HT-29 (cell line): Measurements from ENCODE around the gene FARP1. TPM values are rescaled to one million over a fixed set of nuclear protein-coding genes. Genes with fewer than 3 reads are reported as not detected.

Source experiments
- DNase-seq: peaks from one replicate; pipeline ENCODE4 v3.0.0-alpha.2; 2015; ENCODE audit warnings: low spot score
- total RNA-seq: library from RNA; depleted of rRNA; stranded (reverse); fragments of >200 nt; shearing (Covaris generic); gene quantifications from 2 replicates; pipeline ENCODE4 v1.2.3, GENCODE V29; 2014

FARP1 gene
- total RNA-seq, 1 experiment from 2014 or later = 49.0 TPM

DNA sequence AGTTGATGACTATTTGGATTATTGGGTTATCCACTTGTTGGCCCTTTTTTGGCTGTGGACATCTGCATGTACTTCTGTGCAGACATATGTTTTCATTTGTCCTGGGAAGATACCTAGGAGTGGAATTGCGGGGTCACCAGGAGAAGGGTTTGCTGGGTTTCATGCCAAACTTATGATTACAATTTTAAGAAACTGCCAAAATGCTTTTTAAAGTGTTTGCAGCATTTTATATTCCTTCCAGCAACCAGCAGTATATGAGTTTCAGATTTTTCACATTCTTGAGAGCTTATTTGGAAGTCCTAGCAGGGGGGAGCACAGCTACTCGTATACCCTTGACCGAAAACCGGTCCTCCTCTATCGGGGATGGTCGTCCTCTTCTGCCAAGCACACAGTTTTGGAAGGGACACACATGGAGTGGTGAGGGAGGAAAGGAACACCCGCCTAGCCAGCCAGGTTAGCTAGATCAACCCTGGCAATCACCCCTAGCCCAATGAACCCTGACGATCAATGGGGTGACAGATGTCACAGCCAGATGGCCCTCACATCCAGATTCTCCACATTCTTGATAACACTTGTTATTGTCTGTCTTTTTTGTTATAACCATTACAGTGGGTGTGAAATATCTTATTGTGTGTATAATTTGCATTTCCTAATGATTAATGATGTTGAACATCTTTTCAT, 60.9 kb downstream of the FARP1 start:
- DNase-seq = no peak

DNA sequence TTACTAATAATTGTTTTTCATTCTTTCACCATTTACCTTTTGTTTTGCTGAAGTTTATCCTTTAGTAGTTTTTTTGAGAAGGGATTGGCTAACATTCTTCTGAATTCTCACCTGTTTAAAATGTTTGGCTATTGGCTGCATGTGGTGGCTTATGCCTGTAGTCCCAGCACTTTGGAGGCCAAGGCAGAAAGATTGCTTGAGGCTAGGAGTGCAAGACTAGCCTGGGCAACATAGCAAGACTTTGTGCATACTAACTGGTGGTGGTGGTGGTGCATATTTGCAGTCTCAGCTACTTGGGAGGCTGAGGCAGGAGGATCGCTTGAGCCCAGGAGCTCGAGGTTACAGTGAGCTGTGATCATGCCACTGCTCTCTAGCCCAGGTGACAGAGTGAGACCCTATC, 61.7 kb downstream of the FARP1 start:
- DNase-seq = no peak

DNA sequence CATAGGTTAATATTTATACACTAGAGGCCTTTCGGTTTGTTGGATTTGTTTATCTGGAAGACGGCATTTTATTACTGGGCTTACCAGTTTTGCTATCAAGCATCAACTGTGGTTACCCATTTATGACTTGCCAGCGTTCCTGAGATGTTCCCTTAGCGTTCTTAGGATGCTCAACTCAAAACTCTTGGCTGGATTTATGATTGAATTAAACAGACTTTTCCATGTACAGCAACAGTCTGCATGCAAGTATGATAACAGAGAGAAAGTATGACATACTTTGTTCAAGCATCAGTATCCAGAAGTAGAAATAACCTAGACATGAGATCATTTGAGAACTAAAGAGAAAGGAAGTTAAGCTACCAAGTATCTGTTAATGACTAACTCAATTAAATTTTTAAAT, 64.1 kb downstream of the FARP1 start:
- DNase-seq = peak; percentile 83

DNA sequence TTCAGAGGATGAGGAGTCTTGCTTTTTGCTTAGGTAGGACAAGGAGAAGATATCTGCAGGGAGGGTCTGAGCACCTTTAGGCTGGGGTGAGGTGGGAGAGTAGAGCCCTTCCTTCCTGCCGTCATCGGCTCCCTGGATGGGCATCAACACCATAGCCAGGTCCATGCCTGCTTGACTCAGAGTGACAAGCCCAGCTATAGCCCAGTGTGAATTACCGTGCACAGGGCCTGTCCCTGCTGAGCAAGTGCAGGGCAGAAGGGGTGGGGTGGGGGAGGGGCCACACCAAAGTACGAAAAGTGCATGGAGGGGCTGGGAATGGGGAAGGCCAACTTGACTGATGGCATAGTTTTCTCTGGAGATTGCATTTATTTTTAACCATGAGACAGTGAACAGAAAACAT, 64.5 kb downstream of the FARP1 start:
- DNase-seq = no peak

DNA sequence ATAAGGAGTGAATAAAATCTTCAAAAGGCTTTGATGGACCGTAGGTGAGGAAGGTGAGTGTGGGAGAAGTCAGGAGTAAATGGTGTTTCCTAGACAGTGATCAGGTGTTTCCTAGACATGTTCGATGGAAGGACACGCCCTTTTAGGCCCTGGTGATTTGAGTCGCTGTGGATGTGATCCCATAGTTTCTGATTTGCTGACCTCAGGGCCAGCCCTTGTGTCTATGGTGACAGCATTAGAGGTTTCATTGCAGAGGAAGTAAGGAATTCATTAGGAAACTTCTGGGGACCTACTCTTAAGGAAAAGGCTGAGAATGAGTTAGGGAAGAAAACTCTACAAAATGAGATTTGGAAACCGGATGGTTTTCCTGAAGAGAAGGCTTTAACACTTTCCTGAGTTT, 65.7 kb downstream of the FARP1 start:
- DNase-seq = no peak

DNA sequence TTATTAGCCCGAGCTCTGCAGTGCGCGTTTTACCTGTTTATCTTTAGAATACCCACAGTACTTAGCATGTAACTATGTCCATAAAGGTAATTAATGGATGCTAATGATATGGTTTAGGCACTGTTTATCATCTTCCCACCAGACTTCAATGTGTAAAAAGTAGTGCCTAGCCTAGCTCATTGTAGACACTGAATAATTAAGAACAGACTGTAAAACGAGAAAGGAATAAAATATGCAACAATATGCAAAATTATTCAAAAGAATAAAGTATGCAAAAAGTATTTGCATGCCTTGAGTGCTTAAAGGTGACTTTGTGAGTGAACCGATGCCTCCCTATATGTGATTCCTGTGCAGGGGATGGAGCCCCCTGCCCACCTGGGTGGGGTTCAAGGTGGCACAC, 69.9 kb downstream of the FARP1 start:
- no peak for DNase-seq

DNA sequence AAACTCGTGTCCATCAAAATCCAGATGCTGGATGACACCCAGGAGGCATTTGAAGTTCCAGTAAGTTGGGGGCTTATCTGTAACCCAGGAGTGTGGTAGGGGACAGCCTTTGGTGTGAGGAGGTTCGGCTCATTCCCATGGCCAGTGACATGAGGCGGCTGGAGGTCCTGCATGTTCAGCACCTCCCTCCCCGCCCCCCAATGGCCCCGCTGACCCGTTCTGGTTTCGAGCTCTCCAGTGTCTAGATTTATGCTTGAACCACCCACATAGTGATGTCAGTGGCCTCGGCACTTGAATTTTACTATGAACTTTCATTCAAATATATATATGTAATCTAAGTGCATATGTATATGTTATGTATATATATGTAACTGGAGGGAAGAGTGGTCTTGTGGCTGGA, 70.5 kb downstream of the FARP1 start:
- no peak for DNase-seq

DNA sequence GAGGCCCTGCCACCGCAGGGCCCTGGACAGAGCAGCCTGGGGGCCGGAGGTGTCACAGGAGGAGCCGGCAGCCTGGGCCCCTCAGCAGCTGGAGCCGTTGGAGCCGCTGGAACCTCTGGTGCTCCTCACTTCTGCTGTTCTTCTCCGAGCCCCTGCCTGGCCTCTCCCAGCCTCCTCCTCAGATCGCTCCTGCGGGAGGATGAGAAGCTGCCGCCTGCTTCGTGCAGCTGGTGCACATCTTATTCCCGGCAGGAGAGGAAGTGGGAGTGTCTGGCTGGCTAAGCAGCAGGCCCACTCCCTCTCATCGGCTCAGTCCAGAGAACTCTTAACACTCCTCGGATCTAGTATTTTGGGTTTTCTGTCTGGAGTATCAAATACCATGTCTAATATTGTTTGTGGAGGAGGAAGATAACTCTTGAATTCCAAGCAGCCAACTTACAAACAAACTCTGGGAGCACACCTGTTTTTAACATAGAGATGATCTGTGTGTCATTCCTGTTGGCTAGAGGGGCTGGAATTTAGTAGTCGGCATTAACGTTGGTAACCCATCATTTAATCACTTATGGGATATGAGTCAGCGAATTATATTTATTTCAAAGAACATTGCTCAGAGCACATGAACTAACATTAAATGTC, 71.2 kb downstream of the FARP1 start:
- DNase-seq = no peak

DNA sequence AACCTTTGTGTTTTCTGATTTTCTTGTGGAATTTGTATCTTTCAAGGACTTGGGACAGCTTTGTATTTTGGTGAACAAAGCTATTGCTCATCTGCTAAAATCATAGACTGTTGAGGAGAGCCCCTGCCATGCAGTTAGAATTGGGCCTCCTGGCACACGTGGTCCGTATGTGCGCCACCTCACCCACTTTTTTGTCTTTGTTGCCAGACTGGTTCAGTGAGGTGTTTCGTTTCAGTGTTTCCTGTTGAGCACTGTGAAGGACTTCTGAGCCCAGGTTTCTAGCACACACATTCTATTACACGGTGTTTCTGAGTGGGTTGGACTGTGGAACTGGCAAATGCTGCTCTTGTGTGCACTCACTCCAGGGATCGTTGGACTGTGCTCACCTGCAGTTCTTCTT, 71.8 kb downstream of the FARP1 start:
- peak; percentile 96 for DNase-seq

DNA sequence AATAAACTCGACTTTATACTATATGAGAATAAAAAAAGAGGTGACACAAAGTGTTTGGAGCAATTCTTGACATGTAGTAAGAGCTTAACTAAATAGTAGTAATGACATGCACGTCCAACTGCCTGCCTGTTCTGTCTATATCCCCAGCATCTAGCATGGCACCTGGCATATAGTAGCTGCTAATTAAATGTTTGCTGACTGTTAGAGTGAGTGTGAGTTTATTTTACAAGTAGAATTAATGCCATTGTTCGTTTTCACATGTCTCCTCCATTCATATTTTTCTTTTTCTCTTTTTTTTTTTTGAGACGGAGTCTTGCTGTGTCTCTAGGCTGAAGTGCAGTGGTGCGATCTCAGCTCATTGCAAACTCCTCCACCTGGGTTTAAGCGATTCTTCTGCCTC, 72.6 kb downstream of the FARP1 start:
- DNase-seq = no peak

DNA sequence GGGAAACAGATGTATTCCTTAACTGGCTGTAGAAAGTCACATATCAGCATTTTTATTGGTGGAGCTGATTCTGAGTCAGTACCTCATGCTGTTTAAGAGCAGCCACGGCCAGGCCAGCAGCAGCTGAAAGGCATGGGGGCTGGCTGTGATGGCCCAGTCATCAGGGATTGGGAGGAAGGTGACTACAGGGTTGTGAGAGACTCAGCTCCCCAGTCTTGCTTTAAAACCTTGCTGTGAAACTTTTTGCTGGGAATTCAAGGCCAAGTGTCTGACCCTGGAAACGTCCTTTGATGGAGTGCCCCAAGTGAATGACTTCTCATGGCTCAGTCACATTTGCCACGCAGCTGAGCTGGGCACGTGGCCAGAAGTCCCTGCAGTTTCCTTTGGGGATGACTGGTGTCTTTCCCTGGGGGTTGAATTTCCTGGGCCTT, 73.3 kb downstream of the FARP1 start:
- peak; percentile 52 for DNase-seq

DNA sequence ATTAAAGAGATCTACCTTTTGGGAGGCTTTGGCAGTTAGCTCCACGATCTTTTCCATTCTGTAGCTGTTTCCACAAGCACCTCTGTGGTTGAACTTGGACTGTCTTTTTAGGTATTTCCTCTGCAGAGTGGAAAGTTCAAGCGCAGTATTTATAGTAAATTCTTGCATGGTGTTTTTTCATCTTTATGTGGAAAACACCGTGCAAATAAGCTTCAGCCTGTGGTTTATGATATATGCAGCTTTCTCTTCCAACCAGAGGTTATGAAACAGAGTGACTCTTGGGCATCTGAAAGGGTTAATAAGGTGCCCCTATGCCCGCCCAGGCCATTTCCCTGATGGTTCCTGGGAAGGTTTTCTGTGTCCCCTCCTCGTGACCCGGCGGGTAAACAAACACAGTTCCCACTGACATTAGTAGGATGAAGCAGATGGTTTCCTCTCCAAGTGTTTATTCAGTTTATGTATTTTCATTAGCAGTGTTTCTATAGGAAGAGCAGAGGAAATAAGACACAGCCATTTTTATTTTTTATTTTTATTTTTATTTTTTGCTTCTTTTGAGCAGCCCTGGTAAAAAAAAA, 73.9 kb downstream of the FARP1 start:
- no peak for DNase-seq

DNA sequence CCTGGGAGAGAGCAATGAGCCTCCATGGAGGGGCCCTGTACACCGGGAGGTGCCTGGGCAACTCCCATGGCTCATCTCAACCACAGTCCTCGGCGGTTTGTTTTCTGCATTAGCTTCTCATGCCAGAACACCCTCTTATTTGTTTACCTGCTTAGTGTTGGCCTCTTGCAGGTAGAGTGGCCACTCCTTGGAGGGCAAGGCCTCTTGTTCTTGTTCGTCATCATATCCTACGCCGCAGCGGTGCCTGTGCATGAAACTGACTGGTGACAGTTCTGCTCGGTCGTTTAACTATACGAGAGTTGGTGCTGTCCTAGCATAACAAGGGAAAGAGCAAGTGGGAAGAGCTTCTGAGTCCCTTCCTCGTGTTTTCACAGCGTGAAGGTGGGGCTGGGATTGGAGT, 74.7 kb downstream of the FARP1 start:
- DNase-seq = no peak

DNA sequence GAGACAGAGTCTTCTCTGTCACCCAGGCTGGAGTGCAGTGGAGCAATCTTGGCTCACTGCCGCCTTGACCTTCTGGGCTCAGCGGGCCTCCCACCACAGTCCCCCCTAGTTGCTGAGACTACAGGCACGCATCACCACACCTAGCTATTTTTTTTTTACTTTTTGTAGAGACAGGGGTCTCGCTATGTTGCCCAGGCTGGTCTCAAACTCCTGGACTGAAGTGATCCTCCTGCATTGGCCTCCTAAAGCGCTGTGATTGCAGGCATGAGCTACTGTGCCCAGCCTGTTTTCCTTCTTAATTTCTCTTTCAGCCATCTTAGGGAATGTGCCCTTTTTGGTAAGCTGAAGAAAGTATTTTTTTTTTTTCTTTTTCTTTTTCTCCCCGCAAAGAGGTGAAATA, 76.8 kb downstream of the FARP1 start:
- DNase-seq = no peak

DNA sequence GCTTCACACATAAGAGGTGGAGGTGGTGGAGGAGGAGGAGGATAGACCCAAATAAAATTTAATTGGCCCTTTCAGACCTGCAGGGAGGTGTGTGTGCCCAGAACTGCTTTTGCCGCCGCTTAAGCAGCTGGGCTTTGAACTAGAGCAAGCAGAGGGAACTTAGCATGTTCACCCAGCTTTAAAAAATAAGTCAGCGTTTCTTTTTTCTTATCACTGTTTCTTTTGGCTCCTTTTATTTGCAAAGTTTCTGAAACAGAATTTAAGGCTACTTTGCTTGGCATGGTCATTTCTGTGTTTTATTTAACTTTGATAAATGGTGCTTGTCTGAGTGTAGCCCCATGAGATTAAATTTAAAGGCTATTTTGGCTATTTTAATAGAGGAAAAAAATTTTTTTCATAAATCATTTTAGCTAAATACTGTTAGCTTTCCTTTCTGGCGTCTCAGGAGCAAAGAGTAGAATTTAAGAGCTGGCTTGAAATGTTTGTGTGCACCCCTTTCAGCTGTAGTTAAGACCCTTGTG, 77.4 kb downstream of the FARP1 start:
- no peak for DNase-seq

DNA sequence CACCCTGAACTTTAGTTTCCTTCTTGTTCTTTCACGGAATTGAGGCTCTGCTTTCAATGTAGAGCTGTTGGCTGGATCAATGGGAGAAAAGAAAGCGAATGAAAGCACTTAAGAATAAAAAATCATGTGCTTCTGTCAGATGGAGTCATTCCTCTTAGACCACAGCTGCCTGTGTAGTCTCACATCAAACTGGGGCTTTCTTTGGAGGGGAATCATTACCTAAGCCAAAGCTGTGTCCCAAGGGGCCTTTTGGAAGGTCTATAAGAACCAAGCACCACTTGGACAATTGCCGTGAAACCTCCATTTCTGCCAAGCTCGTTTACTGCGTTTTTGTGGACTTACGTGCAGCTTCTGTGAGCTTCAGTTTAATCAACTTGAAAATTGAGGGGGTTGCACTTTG, 78.3 kb downstream of the FARP1 start:
- no peak for DNase-seq

DNA sequence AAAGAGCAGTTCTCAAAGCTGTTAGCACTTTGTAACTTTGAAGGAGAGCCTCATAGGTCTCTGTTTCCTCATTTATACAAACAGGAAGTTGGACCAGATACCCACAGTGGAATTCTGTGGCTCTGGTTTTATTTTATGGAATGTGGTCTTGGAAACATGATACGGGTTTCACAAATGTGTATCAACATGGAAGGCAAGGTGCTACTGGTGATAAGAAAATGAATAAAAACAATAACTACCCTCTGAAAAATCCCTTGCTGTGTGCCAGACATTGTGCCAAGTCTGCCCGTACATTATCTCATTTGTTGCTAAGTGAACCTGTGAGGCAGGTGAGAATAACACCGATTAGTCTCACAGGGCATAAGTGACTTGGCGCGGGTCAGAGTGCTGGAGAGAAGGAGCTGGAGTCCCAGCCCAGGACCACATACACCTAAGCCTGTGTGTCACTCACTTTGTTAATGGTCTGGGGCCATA, 79.2 kb downstream of the FARP1 start:
- no peak for DNase-seq

DNA sequence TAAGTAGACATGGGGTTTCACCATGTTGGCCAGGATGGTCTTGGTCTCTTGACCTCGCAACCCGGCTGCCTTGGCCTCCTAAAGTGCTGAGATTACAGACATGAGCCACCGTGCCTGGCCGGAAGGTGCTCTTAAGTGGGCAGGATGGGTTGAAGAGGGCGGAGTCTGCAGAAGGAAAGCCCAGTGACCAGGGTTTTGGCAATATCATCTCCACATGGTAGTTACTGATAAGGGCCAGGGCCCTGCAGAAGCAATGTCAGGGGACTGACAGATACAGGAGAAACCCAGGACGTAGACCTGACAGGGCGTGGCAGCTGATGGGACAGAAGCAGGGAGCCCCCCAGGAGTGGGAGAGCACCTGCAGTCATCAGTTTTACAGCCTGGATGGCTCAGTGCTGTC, 79.9 kb downstream of the FARP1 start:
- no peak for DNase-seq

DNA sequence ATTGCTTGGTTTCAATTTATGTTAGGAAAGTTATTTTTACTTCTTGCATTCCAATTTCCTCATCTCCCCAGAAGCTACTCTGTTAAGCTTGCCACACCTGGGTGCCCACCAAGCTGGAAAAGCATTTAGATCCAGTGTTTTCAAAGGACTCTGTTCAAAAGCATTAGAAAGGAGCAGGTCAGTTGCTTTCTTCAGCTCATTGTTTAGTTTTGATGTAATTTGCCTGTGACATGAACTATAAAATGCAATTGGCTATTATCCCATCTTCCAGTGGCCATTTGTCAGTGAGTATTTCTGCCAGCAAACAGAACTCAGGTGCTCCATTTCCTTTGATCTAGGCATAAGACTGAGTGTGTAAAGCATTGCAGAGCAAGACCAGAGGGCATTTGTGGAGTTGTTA, 80.8 kb downstream of the FARP1 start:
- no peak for DNase-seq

DNA sequence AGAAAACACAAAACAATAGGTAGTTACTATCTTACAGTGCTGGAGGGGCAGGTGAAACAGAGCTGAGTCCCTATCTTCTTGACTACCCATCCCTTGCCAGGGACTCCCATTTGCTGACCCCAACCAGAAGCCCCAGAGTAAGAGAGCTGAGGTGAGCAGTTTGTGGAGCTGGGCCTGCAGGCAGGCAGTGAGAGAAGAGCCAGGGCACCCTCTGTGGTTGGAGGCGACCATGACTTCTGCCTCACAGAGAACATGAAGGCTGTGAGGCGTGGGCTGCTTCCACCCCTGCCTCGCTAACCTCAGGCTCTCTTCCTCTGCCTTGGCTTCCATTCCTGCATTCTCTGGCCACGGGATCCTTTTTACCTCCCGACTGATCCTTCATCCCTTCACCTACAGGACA, 81.7 kb downstream of the FARP1 start:
- no peak for DNase-seq

DNA sequence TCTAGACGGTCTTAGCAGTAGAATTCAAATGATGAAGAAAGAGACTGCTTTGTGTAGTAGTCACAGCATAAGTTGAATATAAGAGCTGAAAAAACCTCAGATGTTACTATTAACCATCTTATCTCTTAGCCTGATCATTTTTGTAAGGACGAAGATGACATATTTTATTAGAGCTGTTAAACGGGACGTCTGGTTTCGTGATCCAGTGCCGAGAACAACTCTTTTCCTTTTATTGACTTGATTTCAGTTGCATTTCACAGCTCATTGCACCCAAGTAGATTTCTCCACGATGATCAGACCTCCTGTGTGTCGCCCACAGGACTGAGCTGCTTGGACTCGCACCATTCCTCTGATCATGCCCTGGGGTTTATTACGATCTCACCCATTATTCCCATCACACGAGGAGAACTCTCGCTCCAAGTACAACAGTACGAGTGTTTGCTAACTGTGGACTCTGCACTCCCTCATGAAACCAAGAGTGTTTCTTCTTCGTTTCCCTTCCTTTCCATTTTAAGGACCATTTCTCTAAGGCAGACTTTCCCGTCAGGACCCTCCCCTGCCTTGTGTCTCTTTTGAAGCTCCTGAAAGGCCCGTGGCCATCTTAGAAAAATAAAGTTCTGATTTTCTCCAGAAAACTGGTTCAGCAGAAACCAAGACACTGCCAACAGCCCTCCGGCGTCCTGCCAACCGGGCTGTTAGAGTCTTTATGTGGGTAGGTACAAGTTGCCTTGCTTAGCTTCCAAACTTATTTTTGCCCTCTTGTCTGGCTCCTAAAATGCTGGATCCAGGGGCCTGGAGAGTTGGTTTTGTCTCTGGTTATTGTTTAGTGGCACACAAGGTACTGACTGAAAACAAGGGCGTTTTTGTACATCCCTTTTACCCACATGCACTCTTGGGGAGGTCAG, 82.4 kb downstream of the FARP1 start:
- no peak for DNase-seq

DNA sequence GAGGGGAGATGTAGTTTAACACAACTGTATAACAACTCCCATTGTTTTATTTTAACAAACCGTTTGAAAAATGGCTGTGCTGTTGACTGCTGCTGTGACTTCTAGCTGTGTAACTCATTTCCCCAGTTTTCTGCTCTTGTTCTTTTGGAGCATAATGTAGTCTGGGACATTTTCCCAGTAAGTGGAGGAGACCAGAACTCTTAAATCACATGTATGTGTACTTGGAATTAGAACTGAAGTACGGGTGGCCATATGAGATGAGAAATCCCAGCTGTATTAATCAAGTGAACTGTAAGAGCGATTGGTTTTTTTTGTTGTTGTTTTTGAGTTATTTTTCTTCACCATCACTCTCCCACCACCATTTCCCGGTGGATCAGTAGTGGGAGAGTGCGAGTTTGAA, 83.6 kb downstream of the FARP1 start:
- DNase-seq = no peak
